HFF-Myc (cell line): ENCODE data around the gene NELFB.
A peak's percentile ranks its signal among the peaks of the same experiment; 100 is the strongest.

Experiments
- DNase-seq: peaks from one replicate; pipeline ENCODE4 v3.0.0-alpha.2; 2011; ENCODE audit warnings: low read depth; ENCODE audit errors: extremely low read depth
- H3K4me3 ChIP-seq: replicated peaks from 2 replicates; pipeline ENCODE4 v1.5.1; 2011; ENCODE audit warnings: low read depth, mild to moderate bottlenecking, control low read depth, low read length
- CTCF ChIP-seq: IDR thresholded peaks from 2 replicates; pipeline ENCODE4 v1.5.1; 2012; ENCODE audit warnings: mild to moderate bottlenecking, low read depth, low read length, control low read depth; ENCODE audit errors: missing control alignments

Gene NELFB

GRCh38 chr9:137243626-137244485, 11.3 kb upstream of the NELFB start:
- DNase-seq, result no peak
- 0 out of 2 replicates have a peak overlapping the region, but pooled peaks have one; percentile 3 for H3K4me3 ChIP-seq
- TF ChIP-seq CTCF, result no peak

GRCh38 chr9:137244486-137245449, 10.4 kb upstream of the NELFB start:
- no peak overlapping the region for H3K4me3 ChIP-seq
- DNase-seq, result no peak
- TF ChIP-seq CTCF, result no peak

- TF ChIP-seq CTCF, result no peak
- no peak for DNase-seq
- no peak overlapping the region for H3K4me3 ChIP-seq
These were observed 9.4 kb upstream of the NELFB start for GRCh38 chr9:137245450-137246421.

GRCh38 chr9:137247135-137247915, 7.8 kb upstream of the NELFB start:
- DNase-seq, result no peak
- no peak overlapping the region for H3K4me3 ChIP-seq
- TF ChIP-seq CTCF, result no peak

- no peak overlapping the region for H3K4me3 ChIP-seq
- no peak for DNase-seq
- no peak for TF ChIP-seq CTCF
These were observed 7.3 kb upstream of the NELFB start for GRCh38 chr9:137247916-137248175.
